K562 (cell line): ENCODE measurements around the gene HOXD4. TPM values are rescaled to one million over a fixed set of nuclear protein-coding genes. Genes with fewer than 3 reads are reported as not detected.

Experiments used
- ATAC-seq: fragments of 200-7000 bp; cut with Tn5 transposase; 3 replicates; pipeline ENCODE4 v1.9.1; 2020; ENCODE audit warnings: moderate library complexity
- BruUV-seq: library from RNA; stranded (reverse); fragments of 400-500 nt; replicated peaks from 2 replicates; lab custom pipeline; 2021; lab: Mats Ljungman, UMichigan
- CTCF ChIA-PET: fragments of 300-600 bp; formaldehyde crosslinking; extraction: SDS; loops from one replicate; lab custom pipeline; 2021; ENCODE audit warnings: low intra/inter-chr PET ratio; lab: Yijun Ruan, JAX
- POLR2A ChIA-PET: fragments of 300-600, 350-650 bp; sonication (Branson Sonifier 250); formaldehyde crosslinking; extraction: SDS; loops from one replicate; lab custom pipeline; 2021; ENCODE audit warnings: antibody characterized with exemption, inconsistent platforms; lab: Yijun Ruan, JAX
- DNase-seq, 4 experiments: peaks; one replicate each; pipeline versions ENCODE4 v3.0.0 to v3.0.0-alpha.2; 2011 to 2018; ENCODE audit warnings: low spot score in 3 of 4, mixed read lengths in 3 of 4; ENCODE audit errors: extremely low read depth in 1 of 4
- FAIRE-seq: peaks from 2 replicates; lab custom pipeline; 2011; peaks lifted over from hg19 to GRCh38; lab: Jason Lieb, UNC
- H2AFZ ChIP-seq: 2 replicates; pipeline ENCODE4 v1.6.0; 2011; ENCODE audit warnings: low read depth, low read length, control low read depth, inconsistent platforms
- H3K27ac ChIP-seq: fragments of 200-600 bp; 3 replicates; pipeline ENCODE4 v1.8.0; 2011; ENCODE audit warnings: low read depth, mild to moderate bottlenecking, control low read depth, inconsistent platforms, low read length, moderate library complexity, mixed read lengths; ENCODE audit errors: extremely low read depth
- H3K27me3 ChIP-seq, 2 experiments: fragments of 300-600 bp in 1 of 2; 2 replicates in 1 of 2; 3 replicates in 1 of 2; pipeline versions ENCODE4 v1.6.0 to v1.8.0; 2011; ENCODE audit warnings: inconsistent platforms in 2 of 2, low read length in 2 of 2, mild to moderate bottlenecking in 1 of 2, mixed read lengths in 1 of 2, moderate library complexity in 1 of 2; ENCODE audit not compliant: control insufficient read depth in 2 of 2, insufficient read depth in 2 of 2
- H3K36me3 ChIP-seq: fragments of 300-600 bp; 3 replicates; pipeline ENCODE4 v1.8.0; 2011; ENCODE audit warnings: mild to moderate bottlenecking, low read length, inconsistent platforms; ENCODE audit not compliant: control insufficient read depth, insufficient read depth
- H3K4me1 ChIP-seq, 2 experiments: fragments of 200-600 bp in 1 of 2; replicated peaks in 1 of 2; 2 replicates in 1 of 2; 3 replicates in 1 of 2; pipeline versions ENCODE4 v1.5.1 to v1.8.0; 2011; ENCODE audit warnings: inconsistent platforms in 2 of 2, low read length in 2 of 2, mild to moderate bottlenecking in 1 of 2, mixed read lengths in 1 of 2, moderate library complexity in 1 of 2; ENCODE audit not compliant: control insufficient read depth in 2 of 2, insufficient read depth in 2 of 2
- H3K4me2 ChIP-seq: 2 replicates; pipeline ENCODE4 v1.6.1; 2011; ENCODE audit warnings: low read length, control low read depth, inconsistent platforms, mixed read lengths; ENCODE audit not compliant: insufficient read depth
- H3K4me3 ChIP-seq: fragments of 200-600 bp; sonication (generic), shearing (Covaris generic); 2 replicates; pipeline ENCODE4 v1.5.1; 2016; ENCODE audit warnings: control low read depth, inconsistent platforms
- H3K79me2 ChIP-seq: fragments of 200-600 bp; 3 replicates; pipeline ENCODE4 v1.8.0; 2011; ENCODE audit warnings: low read length, inconsistent platforms; ENCODE audit not compliant: control insufficient read depth, insufficient read depth
- H3K9ac ChIP-seq, 2 experiments: 2 replicates each; pipeline versions ENCODE4 v1.6.0 to v1.6.1; 2011; ENCODE audit warnings: low read depth in 2 of 2, low read length in 2 of 2, control low read depth in 1 of 2, inconsistent platforms in 1 of 2, mild to moderate bottlenecking in 1 of 2, mixed read lengths in 1 of 2; ENCODE audit not compliant: insufficient read depth in 1 of 2
- H3K9me1 ChIP-seq: one replicate; pipeline ENCODE4 v1.6.0; 2011; ENCODE audit warnings: inconsistent platforms, mild to moderate bottlenecking, low read length, moderate library complexity; ENCODE audit not compliant: control insufficient read depth, insufficient read depth
- H3K9me3 ChIP-seq: replicated peaks from 2 replicates; pipeline ENCODE4 v1.5.1; 2011; ENCODE audit warnings: low read depth, low read length, inconsistent platforms; ENCODE audit not compliant: control insufficient read depth, insufficient read depth
- H4K20me1 ChIP-seq: replicated peaks from 2 replicates; pipeline ENCODE4 v1.6.1; 2011; ENCODE audit warnings: low read length, inconsistent platforms, mixed read lengths; ENCODE audit not compliant: control insufficient read depth, insufficient read depth
- ARID1B ChIP-seq: fragments of 450-650 bp; IDR thresholded peaks from 2 replicates; pipeline ENCODE4 v1.6.1; 2016; ENCODE audit warnings: antibody characterized with exemption, mild to moderate bottlenecking, inconsistent platforms
- BCOR ChIP-seq: fragments of 450-650 bp; IDR thresholded peaks from 2 replicates; pipeline ENCODE4 v1.6.1; 2016
- BRCA1 ChIP-seq, 2 experiments: fragments of 450-650 bp in 1 of 2; sonication (generic) in 1 of 2; formaldehyde crosslinking in 1 of 2; IDR thresholded peaks; 2 replicates each; pipeline versions ENCODE4 v1.5.0 to v1.6.1; 2017 to 2020; ENCODE audit warnings: mild to moderate bottlenecking in 1 of 2, missing genetic modification reagents in 1 of 2
- GTF2E2 ChIP-seq: fragments of 200-800 bp; sonication (Bioruptor generic); IDR thresholded peaks from 2 replicates; pipeline ENCODE4 v1.6.1; 2016; ENCODE audit warnings: missing genetic modification characterization, missing compliant biosample characterization
- ILF3 ChIP-seq: fragments of 450-650 bp; IDR thresholded peaks from 2 replicates; pipeline ENCODE4 v1.6.1; 2018; ENCODE audit warnings: antibody characterized with exemption, mild to moderate bottlenecking, moderate library complexity, borderline replicate concordance
- PTTG1 ChIP-seq: fragments of 450-650 bp; IDR thresholded peaks from 2 replicates; pipeline ENCODE4 v1.6.1; 2016; ENCODE audit warnings: low read depth, mild to moderate bottlenecking, missing genetic modification characterization, missing compliant biosample characterization
- SIN3A ChIP-seq, 2 experiments: fragments of 150-350 bp in 1 of 2; IDR thresholded peaks; 2 replicates each; pipeline ENCODE4 v1.6.1; 2011 to 2016; ENCODE audit warnings: borderline replicate concordance in 2 of 2, low read depth in 2 of 2, low read length in 2 of 2, mild to moderate bottlenecking in 2 of 2, moderate library complexity in 2 of 2; ENCODE audit not compliant: control insufficient read depth in 1 of 2
- SIX5 ChIP-seq, 2 experiments: IDR thresholded peaks; 2 replicates each; pipeline ENCODE4 v1.6.1; 2011; ENCODE audit warnings: low read length in 2 of 2, borderline replicate concordance in 1 of 2, low read depth in 1 of 2, mild to moderate bottlenecking in 1 of 2, moderate library complexity in 1 of 2; ENCODE audit not compliant: insufficient read depth in 1 of 2
- TGIF2 ChIP-seq: sonication (generic); formaldehyde crosslinking; IDR thresholded peaks from 2 replicates; pipeline ENCODE4 v1.8.1; 2022; ENCODE audit warnings: mild to moderate bottlenecking, missing genetic modification reagents, moderate library complexity
- ZBTB8A ChIP-seq: fragments of 450-650 bp; IDR thresholded peaks from 2 replicates; pipeline ENCODE4 v1.6.1; 2018; ENCODE audit warnings: mild to moderate bottlenecking, moderate library complexity; ENCODE audit not compliant: partially characterized antibody
- ZC3H11A ChIP-seq: IDR thresholded peaks from 2 replicates; pipeline ENCODE4 v1.6.1; 2012; ENCODE audit warnings: low read depth, low read length, improper control_type of control experiment
- ZFPM2 ChIP-seq: fragments of 250-450 bp; sonication (Bioruptor Pico); IDR thresholded peaks from 2 replicates; pipeline ENCODE4 v1.5.1; 2022; ENCODE audit warnings: mild to moderate bottlenecking
- ZNF445 ChIP-seq: fragments of 250-450 bp; sonication (Bioruptor Pico); IDR thresholded peaks from 2 replicates; pipeline ENCODE4 v1.4.0; 2020; ENCODE audit warnings: low read depth, mild to moderate bottlenecking, moderate library complexity
- ZZZ3 ChIP-seq: fragments of 450-650 bp; IDR thresholded peaks from 2 replicates; pipeline ENCODE4 v1.6.1; 2016; ENCODE audit warnings: antibody characterized with exemption, mild to moderate bottlenecking, moderate library complexity
- WGBS: fragments of 100-300 bp; shearing (Covaris generic); methylation state at CpG from one replicate; pipeline ENCODE4 v1.1.6; 2016; ENCODE audit warnings: low coverage, mixed read lengths; ENCODE audit not compliant: insufficient coverage; ENCODE audit errors: missing lambda C conversion rate; 5-methylcytosine and 5-hydroxymethylcytosine counted together
- in situ Hi-C: fragments of 300-500 bp; cut with MboI; formaldehyde crosslinking; loops from 4 replicates; pipeline ENCODE4 v1.15.0; 2018; ENCODE audit warnings: inconsistent platforms, mixed read lengths
- intact Hi-C: fragments of 100-400 bp; cut with micrococcal nuclease; formaldehyde crosslinking; loops from 2 replicates; pipeline ENCODE4 v1.14.2; 2022
- polyA plus RNA-seq, 8 experiments: library from polyadenylated mRNA; depleted of rRNA in 4 of 8; stranded (reverse) in 5 of 8; unstranded in 3 of 8; fragments of >200 nt; fragmentation: Nextera tagmentation in 2 of 8; fragmentation: Illumina TruSeq in 1 of 8; extraction: Ambion mirVana in 2 of 8; extraction: Trizol in 1 of 8; gene quantifications; 2 replicates each; pipeline versions ENCODE4 v1.2.1 to v1.2.3, GENCODE V29; 2011 to 2014; ENCODE audit warnings: inconsistent platforms in 1 of 8, missing spikeins in 1 of 8
- total RNA-seq, 7 experiments: library from RNA; depleted of rRNA in 6 of 7; stranded (reverse); fragments of >200 nt in 6 of 7; fragmentation: Illumina TruSeq in 2 of 7; extraction: Trizol in 2 of 7; gene quantifications; 2 replicates each; pipeline versions ENCODE4 v1.2.1 to v1.2.3, GENCODE V29; 2011 to 2021; ENCODE audit warnings: low replicate concordance in 1 of 7
- TF ChIP-seq, protein P1 (sequence below): IDR thresholded peaks from 2 replicates; pipeline ENCODE4 v1.6.1; 2011; ENCODE audit not compliant: insufficient read length; ENCODE audit errors: extremely low read depth
- TF ChIP-seq, protein P2 (sequence below), 2 experiments: fragments of 450-650 bp in 1 of 2; IDR thresholded peaks; 2 replicates each; pipeline ENCODE4 v1.6.1; 2011 to 2017; ENCODE audit warnings: low read depth in 2 of 2, antibody characterized with exemption in 1 of 2, borderline replicate concordance in 1 of 2, low read length in 1 of 2, mild to moderate bottlenecking in 1 of 2, mixed read lengths in 1 of 2; ENCODE audit not compliant: control insufficient read depth in 1 of 2

HOXD4 gene
- total and polyA plus RNA-seq, 9 of the 15 experiments (the other 6 are each of a cell fraction or from before 2014, with no cell fraction given), result not detected

- H3K79me2 ChIP-seq, result no peaks in the 10 kb centered on the region
- in situ Hi-C loops, result loop anchor here (5.0 to 25.0 kb wide), 3 partner anchors 317 to 1622 kb away; no protein-coding TSS in a partner anchor
- H3K36me3 ChIP-seq, result no peaks in the 10 kb centered on the region
- H3K27me3 ChIP-seq, result peaks cover 22 to 40% of the 10 kb centered on the region in 2 experiments; a peak in 4 of 5 replicates
- no peaks in the 10 kb centered on the region; the same call in 1 of the 2 replicates for H4K20me1 ChIP-seq
- ChIA-PET CTCF (interaction anchor here (0.5 to 2.6 kb wide), 11 partner anchors 14 to 1618 kb away, joined by 3 to 40 read pairs (median 6); no protein-coding TSS in a partner anchor), POLR2A (interaction anchor here (0.6 to 1.9 kb wide), 4 partner anchors 8 to 314 kb away, joined by 3 to 7 read pairs (median 4); no protein-coding TSS in a partner anchor)
- BruUV-seq, result no TSS peak
- H3K4me1 ChIP-seq, result peaks cover 0 to 15% of the 10 kb centered on the region in 2 experiments; a peak in 2 of 5 replicates
- H3K9me1 ChIP-seq, result no peaks in the 10 kb centered on the region
- peak overlapping the region; percentile 13 to 88; a peak in 3 of 4 replicates for H3K9ac ChIP-seq
- ATAC-seq, result peak; percentile 98
- H3K4me3 ChIP-seq, result peak overlapping the region; percentile 51
- peak overlapping the region; percentile 73 for H3K4me2 ChIP-seq
- no peak overlapping the region for H3K27ac ChIP-seq
- peak; percentile 86 to 95 (median 94) for DNase-seq
- intact Hi-C loops, result loop anchor here (1.0 to 10.0 kb wide), 6 partner anchors 234 to 1614 kb away; no protein-coding TSS in a partner anchor
- 5% methylated on average over 46 of the region's 48 CpGs for WGBS
- peak; percentile 79 for FAIRE-seq
- peak overlapping the region; percentile 92 for H2AFZ ChIP-seq
- H3K9me3 ChIP-seq, result no peaks in the 10 kb centered on the region; the same call in 1 of the 2 replicates
- TF ChIP-seq ARID1B (no peak), GTF2E2 (tag) (no peak), TGIF2 (CRISPR knock-in tag) (no peak), SIX5 (IDR thresholded peaks at IDR 0.05; ENCODE audit: borderline replicate concordance in 1 of 2, insufficient read depth in 1 of 2, low read depth in 1 of 2, low read length in 2 of 2) (no peak), ILF3 (no peak), SIN3A (IDR thresholded peaks at IDR 0.05; ENCODE audit: borderline replicate concordance in 2 of 2, control insufficient read depth in 1 of 2, low read depth in 2 of 2, low read length in 2 of 2) (no peak), ZBTB8A (no peak), ZC3H11A (no peak), ZNF445 (CRISPR knock-in tag) (no peak), BCOR (peak; percentile 59), ZZZ3 (no peak), ZFPM2 (CRISPR knock-in tag) (no peak), BRCA1 (IDR thresholded peaks at IDR 0.05) (no peak), BRCA1 (CRISPR knock-in tag; IDR thresholded peaks at IDR 0.05) (no peak), PTTG1 (no peak)
- TF ChIP-seq, protein P1, sequence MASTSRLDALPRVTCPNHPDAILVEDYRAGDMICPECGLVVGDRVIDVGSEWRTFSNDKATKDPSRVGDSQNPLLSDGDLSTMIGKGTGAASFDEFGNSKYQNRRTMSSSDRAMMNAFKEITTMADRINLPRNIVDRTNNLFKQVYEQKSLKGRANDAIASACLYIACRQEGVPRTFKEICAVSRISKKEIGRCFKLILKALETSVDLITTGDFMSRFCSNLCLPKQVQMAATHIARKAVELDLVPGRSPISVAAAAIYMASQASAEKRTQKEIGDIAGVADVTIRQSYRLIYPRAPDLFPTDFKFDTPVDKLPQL, result no peak
- TF ChIP-seq, protein P2, sequence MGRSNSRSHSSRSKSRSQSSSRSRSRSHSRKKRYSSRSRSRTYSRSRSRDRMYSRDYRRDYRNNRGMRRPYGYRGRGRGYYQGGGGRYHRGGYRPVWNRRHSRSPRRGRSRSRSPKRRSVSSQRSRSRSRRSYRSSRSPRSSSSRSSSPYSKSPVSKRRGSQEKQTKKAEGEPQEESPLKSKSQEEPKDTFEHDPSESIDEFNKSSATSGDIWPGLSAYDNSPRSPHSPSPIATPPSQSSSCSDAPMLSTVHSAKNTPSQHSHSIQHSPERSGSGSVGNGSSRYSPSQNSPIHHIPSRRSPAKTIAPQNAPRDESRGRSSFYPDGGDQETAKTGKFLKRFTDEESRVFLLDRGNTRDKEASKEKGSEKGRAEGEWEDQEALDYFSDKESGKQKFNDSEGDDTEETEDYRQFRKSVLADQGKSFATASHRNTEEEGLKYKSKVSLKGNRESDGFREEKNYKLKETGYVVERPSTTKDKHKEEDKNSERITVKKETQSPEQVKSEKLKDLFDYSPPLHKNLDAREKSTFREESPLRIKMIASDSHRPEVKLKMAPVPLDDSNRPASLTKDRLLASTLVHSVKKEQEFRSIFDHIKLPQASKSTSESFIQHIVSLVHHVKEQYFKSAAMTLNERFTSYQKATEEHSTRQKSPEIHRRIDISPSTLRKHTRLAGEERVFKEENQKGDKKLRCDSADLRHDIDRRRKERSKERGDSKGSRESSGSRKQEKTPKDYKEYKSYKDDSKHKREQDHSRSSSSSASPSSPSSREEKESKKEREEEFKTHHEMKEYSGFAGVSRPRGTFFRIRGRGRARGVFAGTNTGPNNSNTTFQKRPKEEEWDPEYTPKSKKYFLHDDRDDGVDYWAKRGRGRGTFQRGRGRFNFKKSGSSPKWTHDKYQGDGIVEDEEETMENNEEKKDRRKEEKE (IDR thresholded peaks at IDR 0.05; ENCODE audit: borderline replicate concordance in 1 of 2, control insufficient read depth in 1 of 2, low read depth in 2 of 2, low read length in 1 of 2), result no peak
Observed at GRCh38 chr2:176140513-176141317, 10.6 kb upstream of the HOXD4 start.
